Activated T-cell treated with anti-CD3 and anti-CD28 coated beads, Interleukin-2, amount 50 U/mL, for 72 hours (primary cell): ENCODE data around the gene SMURF2. TPM values are rescaled to one million over a fixed set of nuclear protein-coding genes. Genes with fewer than 3 reads are reported as not detected.
"Not testable (repeated sequence)": the region's sequence is repeated elsewhere in the genome, so short reads cannot be mapped to it uniquely, and the experiment has no call there.

Source experiments
- ATAC-seq, 2 donors: fragments of 150-1000 bp; cut with Tn5 transposase; replicated peaks in 1 of 2; 2 replicates each; pipeline ENCODE4 v1.10.0; 2021; ENCODE audit warnings: moderate library complexity in 2 of 2, mild to moderate bottlenecking in 1 of 2
- DNase-seq, 2 donors: peaks; one replicate each; pipeline ENCODE4 v3.0.0; 2021 to 2022; ENCODE audit warnings: mixed read lengths in 1 of 2
- H3K27ac Mint-ChIP-seq: one replicate; pipeline ENCODE4 v1.8.0; 2022; ENCODE audit warnings: mild to moderate bottlenecking, moderate library complexity, mixed read lengths
- H3K27me3 Mint-ChIP-seq: one replicate; pipeline ENCODE4 v1.8.0; 2022; ENCODE audit warnings: low read depth, mixed read lengths
- H3K36me3 Mint-ChIP-seq, 2 donors: one replicate each; pipeline ENCODE4 v1.8.0; 2022; ENCODE audit warnings: mixed read lengths in 2 of 2, mild to moderate bottlenecking in 1 of 2; ENCODE audit not compliant: insufficient read depth in 2 of 2
- H3K4me1 Mint-ChIP-seq: one replicate; pipeline ENCODE4 v1.8.0; 2022; ENCODE audit warnings: low read depth, mixed read lengths
- H3K4me3 Mint-ChIP-seq, 2 donors: one replicate each; pipeline ENCODE4 v1.8.0; 2022; ENCODE audit warnings: mild to moderate bottlenecking in 2 of 2, mixed read lengths in 2 of 2, moderate library complexity in 2 of 2
- H3K9me3 Mint-ChIP-seq, 2 donors: one replicate each; pipeline ENCODE4 v1.8.0; 2022; ENCODE audit warnings: mixed read lengths in 2 of 2
- total RNA-seq, 2 donors: library from RNA; stranded (reverse); gene quantifications; one replicate each; pipeline ENCODE4 v1.2.3, GENCODE V29; 2022

Gene SMURF2
- total RNA-seq, 2 donors from 2014 or later: 18.3 to 19.4 TPM

GRCh38 chr17:64685705-64686104 is 23.6 kb upstream of the SMURF2 start:
- H3K27ac Mint-ChIP-seq: no peak overlapping the region
- DNase-seq: no peak
- no peaks in the 10 kb centered on the region for H3K9me3 Mint-ChIP-seq
- no peaks in the 10 kb centered on the region for H3K36me3 Mint-ChIP-seq
- no peak overlapping the region for H3K4me3 Mint-ChIP-seq
- no peak for ATAC-seq
- H3K27me3 Mint-ChIP-seq: no peaks in the 10 kb centered on the region
- no peaks in the 10 kb centered on the region for H3K4me1 Mint-ChIP-seq

- Mint-ChIP-seq H3K9me3 (no peaks in the 10 kb centered on the region), H3K4me1 (no peaks in the 10 kb centered on the region), H3K4me3 (no peak overlapping the region), H3K36me3 (no peaks in the 10 kb centered on the region), H3K27ac (no peak overlapping the region), H3K27me3 (no peaks in the 10 kb centered on the region)
- ATAC-seq: no peak
- no peak for DNase-seq
Measured at GRCh38 chr17:64683796-64684195, 21.7 kb upstream of the SMURF2 start.

GRCh38 chr17:64682261-64683181 is 20.4 kb upstream of the SMURF2 start:
- H3K9me3 Mint-ChIP-seq: no peaks in the 10 kb centered on the region
- no peaks in the 10 kb centered on the region for H3K27me3 Mint-ChIP-seq
- ATAC-seq (no peak), DNase-seq (no peak)
- no peaks in the 10 kb centered on the region for H3K4me1 Mint-ChIP-seq
- H3K4me3 Mint-ChIP-seq: no peak overlapping the region
- no peak overlapping the region for H3K27ac Mint-ChIP-seq
- H3K36me3 Mint-ChIP-seq: no peaks in the 10 kb centered on the region

GRCh38 chr17:64679710-64680216 is 17.7 kb upstream of the SMURF2 start:
- Mint-ChIP-seq H3K36me3 (no peaks in the 10 kb centered on the region), H3K4me3 (no peak overlapping the region)

GRCh38 chr17:64676763-64677162 is 14.7 kb upstream of the SMURF2 start:
- Mint-ChIP-seq H3K4me1 (no peaks in the 10 kb centered on the region), H3K9me3 (no peaks in the 10 kb centered on the region), H3K4me3 (no peak overlapping the region), H3K36me3 (no peaks in the 10 kb centered on the region), H3K27me3 (no peaks in the 10 kb centered on the region), H3K27ac (no peak overlapping the region)
- no peak for DNase-seq
- ATAC-seq: no peak

More at GRCh38 chr17:64679710-64680216, 17.7 kb upstream of the SMURF2 start:
- no peaks in the 10 kb centered on the region for H3K9me3 Mint-ChIP-seq
- DNase-seq (no peak), ATAC-seq (no peak)
- H3K4me1 Mint-ChIP-seq: no peaks in the 10 kb centered on the region
- H3K27ac Mint-ChIP-seq: no peak overlapping the region
- no peaks in the 10 kb centered on the region for H3K27me3 Mint-ChIP-seq

- H3K4me3 Mint-ChIP-seq, H3K4me1 Mint-ChIP-seq: not testable (repeated sequence)
Measured at GRCh38 chr17:64670843-64671590, 8.9 kb upstream of the SMURF2 start.

GRCh38 chr17:64667807-64668721 is 6.0 kb upstream of the SMURF2 start:
- not testable (repeated sequence) for H3K27me3 Mint-ChIP-seq, H3K9me3 Mint-ChIP-seq, H3K4me1 Mint-ChIP-seq, H3K27ac Mint-ChIP-seq, H3K36me3 Mint-ChIP-seq, DNase-seq, ATAC-seq, H3K4me3 Mint-ChIP-seq

More at GRCh38 chr17:64670843-64671590, 8.9 kb upstream of the SMURF2 start:
- H3K36me3 Mint-ChIP-seq, H3K27ac Mint-ChIP-seq, H3K27me3 Mint-ChIP-seq, ATAC-seq, H3K9me3 Mint-ChIP-seq, DNase-seq: not testable (repeated sequence)

- not testable (repeated sequence) for H3K4me3 Mint-ChIP-seq, H3K27me3 Mint-ChIP-seq, H3K27ac Mint-ChIP-seq, H3K36me3 Mint-ChIP-seq, DNase-seq, H3K9me3 Mint-ChIP-seq, ATAC-seq
- H3K4me1 Mint-ChIP-seq: peaks cover 19% of the 10 kb centered on the region
Measured at GRCh38 chr17:64664299-64664981, 2.3 kb upstream of the SMURF2 start.

- H3K4me3 Mint-ChIP-seq, H3K27me3 Mint-ChIP-seq, ATAC-seq, H3K27ac Mint-ChIP-seq, H3K36me3 Mint-ChIP-seq, H3K9me3 Mint-ChIP-seq, DNase-seq: not testable (repeated sequence)
- H3K4me1 Mint-ChIP-seq: peaks cover 25% of the 10 kb centered on the region
Measured at GRCh38 chr17:64663836-64664235, 1.7 kb upstream of the SMURF2 start.

GRCh38 chr17:64662774-64663367 is 764 bp upstream of the SMURF2 start:
- H3K4me3 Mint-ChIP-seq: peak overlapping the region; percentile 77 to 82
- no peaks in the 10 kb centered on the region for H3K9me3 Mint-ChIP-seq
- H3K27ac Mint-ChIP-seq: no peak overlapping the region
- ATAC-seq (no peak), DNase-seq (no peak)
- no peaks in the 10 kb centered on the region for H3K27me3 Mint-ChIP-seq
- peaks cover 33% of the 10 kb centered on the region for H3K4me1 Mint-ChIP-seq
- peaks cover 2 to 4% of the 10 kb centered on the region in 2 donors for H3K36me3 Mint-ChIP-seq

GRCh38 chr17:64661726-64661975 is 456 bp downstream of the SMURF2 start:
- peak overlapping the region; percentile 91 for H3K27ac Mint-ChIP-seq
- no peaks in the 10 kb centered on the region for H3K27me3 Mint-ChIP-seq
- ATAC-seq (no peak), DNase-seq (no peak)
- no peaks in the 10 kb centered on the region for H3K9me3 Mint-ChIP-seq
- peaks cover 45% of the 10 kb centered on the region for H3K4me1 Mint-ChIP-seq
- H3K4me3 Mint-ChIP-seq: peak overlapping the region; percentile 98
- peaks cover 4% of the 10 kb centered on the region in 2 donors for H3K36me3 Mint-ChIP-seq
